ENCODE data around the gene KDM3B.

The KDM3B gene

DNA sequence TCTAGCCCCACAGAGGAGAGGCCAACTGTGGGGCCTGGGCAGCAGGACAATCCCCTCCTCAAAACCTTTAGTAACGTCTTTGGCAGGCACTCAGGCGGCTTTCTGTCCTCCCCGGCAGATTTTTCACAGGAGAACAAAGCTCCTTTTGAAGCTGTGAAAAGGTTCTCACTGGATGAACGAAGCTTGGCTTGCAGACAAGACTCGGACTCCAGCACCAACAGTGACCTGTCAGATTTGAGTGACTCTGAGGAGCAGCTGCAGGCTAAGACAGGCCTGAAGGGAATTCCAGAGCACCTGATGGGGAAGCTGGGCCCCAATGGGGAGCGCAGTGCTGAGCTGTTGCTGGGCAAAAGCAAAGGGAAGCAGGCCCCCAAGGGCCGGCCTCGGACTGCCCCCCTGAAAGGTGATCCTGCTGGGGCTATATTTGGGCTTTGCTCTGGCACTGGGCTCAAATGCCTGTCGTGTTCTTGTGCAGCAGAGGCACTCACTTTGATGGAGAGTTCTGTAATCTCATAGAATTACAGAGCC lies 39.4 kb downstream of the KDM3B start:
- no peak for DNase-seq (ENCODE audit: low read depth in 2 of 2)

DNA sequence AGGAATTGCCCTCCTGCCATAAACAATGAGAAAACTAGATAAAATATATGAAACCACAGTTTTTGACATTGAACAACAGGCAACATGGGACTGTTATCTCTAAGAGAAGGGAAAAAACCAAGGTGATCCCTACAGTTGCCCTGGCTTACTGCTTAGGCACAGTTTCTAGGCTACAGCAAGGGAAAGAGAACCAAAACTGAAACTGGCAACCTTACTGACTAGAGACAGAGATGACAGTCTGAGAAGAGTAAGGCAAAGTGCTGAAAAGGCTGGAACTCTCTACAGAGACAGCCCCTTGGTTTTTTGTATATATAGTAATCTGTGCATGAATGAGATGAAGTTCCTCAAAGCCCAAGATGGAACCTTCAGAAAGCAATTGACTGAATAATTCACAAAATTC lies 50.2 kb downstream of the KDM3B start:
- no peak for DNase-seq (ENCODE audit: low read depth in 2 of 2)

DNA sequence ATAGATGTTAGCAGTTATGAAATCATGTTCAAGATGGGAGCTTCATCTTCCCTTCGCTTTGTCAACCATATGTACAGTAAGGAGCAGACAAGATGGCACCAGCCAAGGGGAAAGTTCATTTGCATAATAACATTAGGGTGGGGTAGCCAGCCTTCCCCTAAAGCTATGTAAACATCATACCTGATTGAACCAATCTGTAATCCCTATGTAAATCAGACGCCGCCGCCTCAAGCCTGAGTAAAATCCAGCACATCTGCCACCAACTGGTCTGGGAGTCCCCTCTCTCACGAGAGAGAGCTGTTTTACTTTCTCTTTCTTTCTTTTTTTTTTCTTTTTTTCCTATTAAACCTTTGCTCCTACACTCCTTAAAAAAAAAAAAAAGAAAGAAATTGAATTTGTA lies 55.5 kb downstream of the KDM3B start:
- DNase-seq (ENCODE audit: low read depth in 2 of 2) = no peak

DNA sequence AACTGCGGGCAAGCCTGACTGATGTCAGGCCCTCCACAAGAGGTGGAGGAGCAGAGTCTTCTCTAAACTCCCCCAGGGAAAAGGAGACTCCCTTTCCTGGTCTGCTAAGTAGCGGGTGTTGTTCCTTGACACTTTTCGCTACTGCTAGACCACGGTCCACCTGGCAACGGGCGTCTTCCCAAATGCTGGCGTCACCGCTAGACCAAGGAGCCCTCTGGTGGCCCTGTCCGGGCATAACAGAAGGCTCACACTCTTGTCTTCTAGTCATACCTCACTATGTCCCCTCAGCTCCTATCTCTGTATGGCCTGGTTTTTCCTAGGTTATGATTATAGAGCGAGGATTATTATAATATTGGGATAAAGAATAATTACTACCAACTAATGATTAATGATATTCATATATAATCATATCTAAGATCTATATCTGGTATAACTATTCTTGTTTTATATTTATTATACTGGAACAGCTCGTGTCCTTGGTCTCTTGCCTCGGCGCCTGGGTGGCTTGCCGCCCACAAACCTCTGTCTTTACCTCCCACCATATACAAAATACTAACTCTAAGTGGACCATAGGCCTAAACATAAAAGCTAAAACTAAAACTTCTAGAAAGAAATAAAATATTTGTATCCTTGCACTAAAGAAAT lies 58.6 kb downstream of the KDM3B start:
- DNase-seq (ENCODE audit: low read depth in 2 of 2) = peak in 1 of 2 experiments; percentile 20

DNA sequence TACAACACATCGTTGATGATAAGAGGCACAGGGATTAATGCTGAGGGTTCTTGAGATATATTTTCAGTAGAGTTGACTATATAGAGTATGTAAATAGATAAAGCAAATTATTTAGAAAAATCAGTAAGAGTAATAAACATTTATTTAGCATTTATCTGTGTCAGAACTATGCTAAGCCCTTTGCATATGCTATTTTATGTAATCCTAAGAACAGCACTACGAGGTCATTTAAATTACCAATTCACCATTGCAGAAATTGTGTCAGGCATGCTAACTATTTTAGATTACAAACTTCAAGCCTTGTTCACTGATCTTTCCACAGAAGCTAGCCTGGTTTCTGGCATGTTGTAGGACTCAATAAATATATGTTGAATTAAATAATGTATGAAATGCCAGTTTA lies 66.0 kb downstream of the KDM3B start:
- no peak for DNase-seq (ENCODE audit: low read depth in 2 of 2)

DNA sequence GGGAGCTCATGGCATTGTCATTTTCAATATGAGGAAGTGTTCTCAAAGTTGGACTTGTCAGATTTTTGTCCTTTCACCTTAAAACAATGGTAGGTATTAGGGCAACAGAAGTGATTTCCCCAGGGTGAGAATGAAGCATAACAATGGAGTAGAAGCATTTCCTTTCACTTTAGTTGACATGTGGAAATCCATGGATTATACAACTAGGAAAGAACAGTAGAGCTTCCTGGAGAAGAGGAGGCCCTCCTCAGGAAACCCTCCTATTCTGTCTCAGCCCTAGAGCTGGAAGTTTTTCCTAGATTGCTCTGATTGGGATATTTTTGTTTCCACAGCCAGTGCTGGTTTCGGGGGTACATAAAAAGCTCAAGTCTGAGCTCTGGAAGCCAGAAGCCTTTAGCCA lies 72.6 kb downstream of the KDM3B start:
- no peak for DNase-seq (ENCODE audit: low read depth in 2 of 2)

DNA sequence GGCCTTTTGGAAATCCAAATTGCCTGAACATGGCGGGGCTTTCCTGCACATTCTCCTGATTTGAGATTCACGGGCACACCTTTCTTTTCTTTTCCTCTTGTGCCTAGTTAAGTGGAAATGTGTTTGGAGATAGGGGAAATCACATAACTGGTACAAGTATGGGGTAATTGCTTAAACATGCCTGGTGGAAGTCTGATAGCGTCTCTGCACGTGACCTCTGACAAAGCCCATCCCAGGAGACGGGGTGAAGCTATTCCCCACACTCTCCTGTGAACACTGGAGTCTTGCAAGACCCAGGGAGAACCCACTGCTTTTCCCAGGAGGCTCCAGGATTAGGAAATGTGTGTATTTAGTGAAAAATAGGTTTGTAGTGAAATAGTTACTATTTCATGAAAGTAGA lies 83.5 kb downstream of the KDM3B start:
- no peak for DNase-seq (ENCODE audit: low read depth in 2 of 2)

DNA sequence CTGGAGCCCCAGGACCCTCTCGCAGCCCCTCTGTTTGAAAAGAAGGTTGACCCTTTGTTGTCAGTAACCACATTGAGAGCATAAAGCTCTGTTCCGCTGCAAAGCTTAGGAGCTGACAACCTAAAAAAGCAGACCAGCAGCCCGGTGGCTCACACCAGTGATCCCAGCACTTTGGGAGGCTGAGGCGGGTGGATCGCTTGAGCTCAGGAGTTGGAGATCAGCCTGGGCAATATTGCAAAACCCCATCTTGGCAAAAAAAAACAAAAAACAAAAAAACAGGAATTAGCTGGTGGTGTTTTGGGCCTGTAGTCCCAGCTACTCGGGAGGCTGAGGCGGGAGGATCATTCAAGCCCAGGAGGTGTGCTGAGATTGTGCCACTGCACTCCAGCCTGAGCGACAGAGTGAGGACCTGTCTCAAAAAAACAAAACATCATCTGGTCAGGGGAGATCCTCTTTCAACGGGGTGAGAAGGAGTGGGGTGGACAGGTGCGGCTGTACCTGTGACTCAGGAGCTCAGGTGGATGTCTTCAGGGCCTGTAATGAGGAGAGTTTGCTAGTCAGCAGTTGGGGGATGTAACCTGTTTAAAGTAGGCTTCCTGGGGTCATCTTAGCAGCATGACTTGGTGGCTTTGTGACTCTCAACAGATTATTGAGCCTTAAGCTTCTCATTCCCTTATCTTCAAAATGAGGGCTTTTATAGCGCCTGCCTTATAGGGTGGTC lies 85.7 kb downstream of the KDM3B start:
- no peak for DNase-seq (ENCODE audit: low read depth in 2 of 2)

DNA sequence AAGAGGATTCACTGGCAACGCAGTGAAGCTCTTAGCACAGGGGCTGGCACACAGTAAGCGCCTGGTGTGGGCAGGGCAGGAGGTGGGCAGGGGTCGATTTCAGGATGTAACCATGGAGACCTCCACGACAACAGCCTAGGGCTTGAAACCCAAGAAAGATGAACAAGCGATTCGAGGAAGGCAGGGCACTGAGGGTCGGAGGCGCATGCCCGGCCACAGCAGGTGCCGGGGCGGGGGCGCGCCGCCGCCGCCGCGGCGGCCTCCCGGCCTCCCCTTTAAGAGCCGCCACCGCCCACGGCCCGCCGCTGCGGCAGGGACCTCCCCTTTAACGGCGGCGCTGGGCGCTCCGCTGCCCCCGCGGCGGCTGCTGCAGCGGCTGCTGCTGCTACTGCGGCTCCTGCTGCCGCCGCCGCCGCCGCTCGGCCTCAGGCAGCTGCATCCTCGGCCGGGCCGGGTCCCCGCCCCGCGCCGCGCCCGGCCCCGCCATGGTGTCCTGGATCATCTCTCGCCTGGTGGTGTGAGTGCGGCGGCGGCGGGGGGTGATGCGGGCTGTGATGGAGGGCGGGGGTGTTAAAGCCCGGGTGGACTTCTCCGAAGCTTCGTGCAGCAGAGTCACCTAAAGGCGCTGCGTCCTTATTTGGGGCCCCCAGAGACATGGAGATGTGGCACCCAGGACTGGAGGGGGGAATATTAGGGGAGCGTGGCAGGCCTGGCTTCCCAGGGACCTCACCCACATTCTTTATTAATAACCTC lies 86.4 kb downstream of the KDM3B start, which contains the start of gene REEP2:
Gene REEP2 (plus strand): TSS at position 334 of the 753 bp plus-strand sequence. CDS start 152 bp downstream, at position 486.
- DNase-seq (ENCODE audit: low read depth in 2 of 2) = peak in 1 of 2 experiments; percentile 56

DNA sequence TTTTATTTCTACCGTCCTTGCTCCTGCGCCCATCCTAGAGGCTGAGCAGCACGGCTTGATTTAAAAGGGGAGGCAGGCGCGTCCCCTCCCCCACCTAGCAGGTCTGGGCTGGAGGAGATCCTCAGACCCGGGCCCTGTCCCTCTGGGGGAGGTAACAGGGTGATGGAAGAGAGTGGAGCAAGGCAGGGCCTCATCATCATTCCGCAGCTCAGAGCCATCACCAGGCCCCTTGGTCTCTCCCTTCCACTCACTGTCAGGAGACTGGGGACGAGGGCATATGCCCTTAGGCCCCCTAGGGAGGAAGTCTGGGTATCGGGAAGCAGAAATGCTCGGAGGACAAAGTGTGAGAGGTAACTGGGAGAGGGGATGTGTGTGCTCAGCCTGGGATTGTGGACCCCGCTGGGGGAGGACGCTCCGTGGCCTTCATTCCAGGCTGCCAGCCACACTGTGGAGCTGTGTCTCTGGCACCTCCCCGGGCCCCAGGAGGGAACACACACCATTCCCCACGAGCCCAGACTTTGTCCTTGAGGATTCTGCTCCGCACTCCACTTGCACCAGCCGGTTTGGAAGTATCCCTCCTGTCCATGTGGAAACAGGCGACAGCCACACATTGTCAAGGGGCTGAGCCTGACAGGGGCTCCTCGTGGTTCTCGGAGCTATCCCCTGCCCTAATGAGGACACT lies 87.1 kb downstream of the KDM3B start:
- no peak for DNase-seq (ENCODE audit: low read depth in 2 of 2)

DNA sequence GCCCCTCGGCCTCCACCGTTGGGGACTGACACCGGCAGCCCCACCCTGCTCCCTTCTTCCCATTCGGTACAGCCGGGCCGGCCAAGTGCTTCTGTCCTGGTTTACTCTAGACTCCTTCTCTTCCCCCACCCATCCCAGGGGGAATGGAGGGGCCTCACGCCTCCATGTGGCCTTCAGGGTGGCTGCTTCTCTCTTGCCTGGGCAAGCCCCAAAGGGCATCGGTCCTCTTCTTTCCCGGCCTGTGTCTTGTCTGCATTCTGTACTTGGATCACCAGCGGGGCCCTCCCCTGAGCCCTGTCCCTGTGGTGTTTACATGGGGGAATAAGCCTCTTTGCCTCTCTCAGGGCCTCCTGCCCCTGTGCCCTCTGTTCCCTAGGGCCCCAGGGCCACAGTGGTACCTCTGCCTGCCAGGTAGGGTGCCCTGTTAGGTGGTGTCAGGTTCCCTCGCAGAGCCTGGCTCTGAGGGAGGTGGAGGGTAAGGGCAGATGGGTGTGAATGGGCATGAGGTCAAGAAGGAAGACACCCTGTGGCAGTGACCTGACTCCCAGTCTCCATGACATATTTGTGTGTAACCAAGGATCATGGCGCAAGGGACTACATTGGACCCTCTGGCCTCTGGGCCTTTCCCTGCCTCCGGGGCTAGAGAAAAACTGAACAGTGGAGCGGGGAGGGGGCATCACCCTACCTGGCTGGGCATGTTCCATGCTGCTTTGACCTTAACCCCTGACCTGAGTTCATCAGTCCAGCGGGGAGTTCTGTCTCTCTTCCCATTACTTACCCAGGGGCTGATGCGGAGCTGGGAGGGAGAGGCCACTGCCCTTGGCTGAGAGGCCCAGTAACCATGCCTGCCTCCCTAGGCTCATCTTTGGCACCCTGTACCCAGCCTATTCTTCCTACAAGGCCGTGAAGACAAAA lies 87.9 kb downstream of the KDM3B start:
- no peak for DNase-seq (ENCODE audit: low read depth in 2 of 2)

DNA sequence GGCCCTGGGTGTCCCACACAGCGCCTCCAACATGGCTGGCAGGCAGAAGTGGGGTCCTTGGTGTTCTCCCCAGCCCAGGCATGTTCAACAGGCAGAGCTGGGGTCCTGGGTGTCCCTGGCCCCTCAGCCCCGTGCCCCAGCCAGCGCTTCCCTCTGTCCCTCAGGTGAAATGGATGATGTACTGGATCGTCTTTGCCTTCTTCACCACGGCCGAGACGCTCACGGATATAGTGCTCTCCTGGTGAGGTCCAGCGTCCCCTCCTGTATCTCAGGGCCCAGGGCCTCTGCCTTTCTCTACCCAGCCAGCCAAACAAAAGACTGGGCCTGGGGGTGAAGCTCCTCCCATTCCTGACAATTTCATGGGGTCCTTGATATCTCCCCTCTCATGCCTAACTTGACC lies 88.7 kb downstream of the KDM3B start:
- DNase-seq (ENCODE audit: low read depth in 2 of 2) = no peak

DNA sequence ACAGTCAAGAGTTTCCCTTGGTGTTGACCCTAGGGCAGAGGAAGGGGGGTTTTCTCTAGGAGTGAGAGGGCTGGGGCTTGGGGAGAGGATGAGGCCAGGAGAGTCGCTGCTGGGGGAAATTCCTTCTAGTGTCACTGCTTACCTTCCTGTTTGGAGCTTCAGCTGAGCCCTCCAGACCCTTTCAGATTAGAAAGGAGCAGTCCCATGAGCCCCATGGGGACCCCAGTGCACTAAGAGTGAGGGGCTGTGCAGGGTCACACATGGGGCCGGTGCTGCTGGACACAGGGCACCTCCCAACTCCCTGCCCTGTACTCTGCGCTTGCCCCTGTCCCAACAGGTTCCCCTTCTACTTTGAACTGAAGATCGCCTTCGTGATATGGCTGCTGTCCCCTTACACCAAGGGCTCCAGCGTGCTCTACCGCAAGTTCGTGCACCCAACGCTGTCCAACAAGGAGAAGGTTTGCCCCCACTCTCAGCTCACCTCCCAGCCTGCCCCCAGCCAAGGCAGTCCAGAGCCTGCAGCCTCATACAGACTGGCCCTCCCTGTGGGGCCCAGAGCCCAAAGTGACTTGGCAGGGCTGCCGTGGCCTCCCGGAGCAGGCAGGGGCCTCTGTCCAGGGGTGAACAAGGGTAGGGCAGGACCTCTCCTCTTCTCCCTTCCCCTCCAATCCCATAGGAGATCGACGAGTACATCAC lies 91.7 kb downstream of the KDM3B start:
- no peak for DNase-seq (ENCODE audit: low read depth in 2 of 2)

DNA sequence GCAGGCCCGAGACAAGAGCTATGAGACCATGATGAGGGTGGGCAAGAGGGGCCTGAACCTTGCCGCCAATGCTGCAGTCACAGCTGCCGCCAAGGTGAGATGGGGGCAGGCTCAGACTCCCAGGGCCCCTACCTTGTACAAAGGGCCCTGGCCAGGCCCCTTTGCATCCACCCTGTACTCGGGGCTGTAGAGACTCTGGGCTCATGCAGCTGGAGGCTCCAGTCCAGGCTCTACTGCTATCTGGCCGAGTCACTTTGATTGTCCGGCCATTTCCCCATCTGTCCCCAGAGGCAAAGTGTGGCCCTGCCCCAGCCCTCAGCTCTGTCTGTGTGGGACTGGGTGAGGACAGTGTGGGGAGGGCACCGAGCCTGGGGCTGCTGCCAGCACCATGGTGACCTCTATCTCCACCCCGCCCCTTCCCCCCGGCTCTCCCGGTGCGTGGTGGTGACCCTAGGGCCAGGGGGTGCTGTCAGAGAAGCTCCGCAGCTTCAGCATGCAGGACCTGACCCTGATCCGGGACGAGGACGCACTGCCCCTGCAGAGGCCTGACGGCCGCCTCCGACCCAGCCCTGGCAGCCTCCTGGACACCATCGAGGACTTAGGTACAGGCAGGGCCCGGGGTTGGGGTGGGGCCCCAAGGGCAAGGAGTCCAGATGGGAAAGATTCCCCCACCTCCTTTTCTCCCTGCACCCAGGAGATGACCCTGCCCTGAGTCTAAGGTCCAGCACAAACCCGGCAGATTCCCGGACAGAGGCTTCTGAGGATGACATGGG lies 92.5 kb downstream of the KDM3B start:
- no peak for DNase-seq (ENCODE audit: low read depth in 2 of 2)

DNA sequence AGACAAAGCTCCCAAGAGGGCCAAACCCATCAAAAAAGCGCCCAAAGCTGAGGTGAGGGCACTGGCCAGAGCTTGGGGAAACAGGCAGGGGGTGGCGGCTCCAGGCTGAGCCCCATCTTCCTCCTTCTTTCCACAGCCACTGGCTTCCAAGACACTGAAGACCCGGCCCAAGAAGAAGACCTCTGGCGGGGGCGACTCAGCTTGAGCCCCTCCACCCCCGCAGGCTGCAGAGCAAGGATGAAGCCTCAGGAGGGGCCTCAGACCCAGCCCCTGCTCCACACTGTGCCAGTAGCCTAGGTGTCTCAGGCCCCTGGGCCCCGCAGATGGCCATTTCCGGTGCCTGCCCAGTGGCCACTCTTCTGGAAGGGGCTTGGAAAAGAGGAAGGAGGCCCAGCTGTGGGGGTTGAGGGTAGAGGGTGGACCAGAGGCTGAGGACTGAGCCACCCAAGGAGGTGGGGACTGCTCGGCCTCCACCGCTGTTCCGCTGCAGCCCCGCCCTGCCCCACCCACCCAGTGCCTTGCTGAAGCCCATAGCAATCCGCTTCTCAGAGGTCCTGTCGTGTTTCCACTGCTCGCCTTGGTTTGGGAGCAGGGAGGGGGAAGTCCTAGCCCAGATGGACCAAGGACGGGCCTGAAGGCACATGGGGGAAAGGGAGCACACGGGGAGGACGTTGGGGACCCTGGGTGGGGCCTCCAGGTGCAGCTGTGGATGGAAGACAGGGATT lies 93.2 kb downstream of the KDM3B start:
- DNase-seq (ENCODE audit: low read depth in 2 of 2) = no peak

DNA sequence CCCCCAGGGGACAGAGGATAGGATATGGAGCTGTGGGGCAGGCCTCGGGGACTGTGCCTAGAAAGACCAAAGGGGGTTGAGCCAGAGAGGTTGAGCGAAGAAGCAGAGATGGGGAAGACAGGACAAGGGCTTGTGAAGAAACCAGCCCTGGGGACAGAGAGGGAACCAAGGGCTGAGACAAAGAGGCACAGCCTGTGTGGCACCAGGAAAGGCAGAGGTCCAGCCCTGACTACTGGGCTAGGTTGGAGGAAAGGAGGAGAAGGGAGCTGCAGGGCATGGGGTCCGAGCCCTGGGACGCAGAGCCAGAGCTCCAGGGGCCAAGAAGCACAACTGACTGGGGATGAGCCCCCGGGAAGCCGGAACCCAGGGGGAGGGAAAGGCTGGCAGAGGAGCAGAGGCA lies 95.6 kb downstream of the KDM3B start:
- no peak for DNase-seq (ENCODE audit: low read depth in 2 of 2)

DNA sequence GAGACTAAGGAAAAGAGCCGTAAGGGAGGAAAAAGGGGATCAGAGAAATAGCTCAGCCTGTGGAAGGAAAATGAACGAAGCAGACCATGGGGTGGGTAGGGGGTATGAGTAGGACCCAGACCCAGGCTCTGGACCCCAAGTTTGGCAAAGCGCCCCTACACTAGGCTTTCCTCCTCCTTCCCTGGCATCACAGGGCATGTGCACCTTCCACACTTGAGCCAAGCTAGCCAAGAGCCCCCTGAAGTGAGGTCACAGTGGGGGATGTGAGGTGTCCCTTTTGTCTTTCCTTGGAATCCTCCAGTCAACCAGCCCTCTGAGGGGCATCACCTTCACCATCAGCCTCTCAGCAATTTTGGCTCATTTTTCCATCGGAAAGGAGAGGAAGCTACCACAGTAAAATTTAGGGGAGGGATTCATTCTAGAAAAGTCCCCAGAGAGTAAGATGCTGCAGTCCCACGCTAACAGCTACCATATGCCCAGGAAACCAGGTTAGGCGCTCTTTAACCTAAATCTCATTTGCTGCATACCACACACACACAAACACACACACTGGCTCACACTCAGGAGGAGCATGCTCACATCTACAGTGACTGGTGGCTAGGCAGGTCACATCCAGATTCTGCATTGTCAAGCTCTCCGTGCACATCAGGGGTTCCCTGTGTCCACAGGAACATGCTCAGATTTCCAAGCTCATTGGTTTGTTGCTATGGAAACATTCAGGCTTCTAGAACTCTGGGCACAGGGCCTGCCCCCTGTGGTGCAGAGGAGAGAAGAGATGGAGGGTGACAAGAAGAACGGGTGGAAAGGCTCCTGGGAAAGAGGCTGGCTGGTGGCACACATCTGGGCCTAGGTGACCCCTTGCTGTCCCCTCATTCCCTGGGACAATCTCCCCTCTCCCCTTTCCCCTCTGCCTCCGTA lies 96.3 kb downstream of the KDM3B start:
- no peak for DNase-seq (ENCODE audit: low read depth in 2 of 2)
